Mesenchymal stem cell (in vitro differentiated cells and primary cell): Measurements from ENCODE around the gene AUTS2.

Experiments
- DNase-seq: peaks from one replicate; pipeline ENCODE4 v3.0.0-alpha.2; 2013
- H2AFZ ChIP-seq: one replicate; pipeline ENCODE4 v1.6.1; 2013; ENCODE audit warnings: low read depth, mild to moderate bottlenecking, control low read depth, inconsistent platforms, low read length, moderate library complexity
- H2AK5ac ChIP-seq: 2 replicates; pipeline ENCODE4 v1.6.1; 2013; ENCODE audit warnings: low read length, moderate library complexity, mild to moderate bottlenecking, inconsistent platforms; ENCODE audit not compliant: severe bottlenecking
- H2BK120ac ChIP-seq: one replicate; pipeline ENCODE4 v1.6.1; 2013; ENCODE audit warnings: low read depth, mild to moderate bottlenecking, inconsistent platforms, low read length, moderate library complexity
- H2BK12ac ChIP-seq, 2 experiments: one replicate each; pipeline ENCODE4 v1.6.1; 2013; ENCODE audit warnings: inconsistent platforms in 2 of 2, low read length in 2 of 2, mild to moderate bottlenecking in 2 of 2, moderate library complexity in 2 of 2, control low read depth in 1 of 2
- H2BK15ac ChIP-seq: one replicate; pipeline ENCODE4 v1.6.1; 2013; ENCODE audit warnings: mild to moderate bottlenecking, low read depth, inconsistent platforms; ENCODE audit not compliant: poor library complexity, severe bottlenecking
- H2BK5ac ChIP-seq: 2 replicates; pipeline ENCODE4 v1.6.1; 2013; ENCODE audit warnings: low read depth, mild to moderate bottlenecking, low read length, control low read depth, inconsistent platforms; ENCODE audit not compliant: poor library complexity, severe bottlenecking
- H3K14ac ChIP-seq, 2 experiments: one replicate each; pipeline ENCODE4 v1.6.1; 2013; ENCODE audit warnings: inconsistent platforms in 2 of 2, low read length in 2 of 2, control low read depth in 1 of 2, mild to moderate bottlenecking in 1 of 2, moderate library complexity in 1 of 2
- H3K18ac ChIP-seq, 2 experiments: one replicate each; pipeline ENCODE4 v1.6.1; 2013; ENCODE audit warnings: inconsistent platforms in 2 of 2, low read length in 2 of 2, control low read depth in 1 of 2, low read depth in 1 of 2, mild to moderate bottlenecking in 1 of 2
- H3K23ac ChIP-seq, 2 experiments: one replicate each; pipeline ENCODE4 v1.6.1; 2013; ENCODE audit warnings: inconsistent platforms in 2 of 2, low read length in 2 of 2, mild to moderate bottlenecking in 2 of 2, moderate library complexity in 2 of 2, control low read depth in 1 of 2
- H3K27ac ChIP-seq: 2 replicates; pipeline ENCODE4 v1.5.1; 2013; ENCODE audit warnings: mild to moderate bottlenecking, moderate library complexity, low read length, control low read depth, inconsistent platforms; ENCODE audit not compliant: poor library complexity, severe bottlenecking
- H3K27me3 ChIP-seq, 2 experiments: 2 replicates each; pipeline versions ENCODE4 v1.6.1 to v1.7.0; 2013; ENCODE audit warnings: low read length in 2 of 2, mild to moderate bottlenecking in 2 of 2, moderate library complexity in 2 of 2, control low read depth in 1 of 2, inconsistent platforms in 1 of 2; ENCODE audit not compliant: control insufficient read depth in 1 of 2, insufficient read depth in 1 of 2
- H3K36me3 ChIP-seq, 2 experiments: 2 replicates each; pipeline versions ENCODE4 v1.6.1 to v1.7.0; 2013; ENCODE audit warnings: low read length in 2 of 2, control low read depth in 1 of 2, inconsistent platforms in 1 of 2, low read depth in 1 of 2, mild to moderate bottlenecking in 1 of 2; ENCODE audit not compliant: insufficient read depth in 2 of 2, control insufficient read depth in 1 of 2
- H3K4ac ChIP-seq, 2 experiments: one replicate each; pipeline ENCODE4 v1.6.1; 2013; ENCODE audit warnings: inconsistent platforms in 2 of 2, low read length in 2 of 2, mild to moderate bottlenecking in 2 of 2, moderate library complexity in 2 of 2, control low read depth in 1 of 2, low read depth in 1 of 2
- H3K4me1 ChIP-seq: 2 replicates; pipeline ENCODE4 v1.6.1; 2013; ENCODE audit warnings: low read depth, low read length, control low read depth; ENCODE audit not compliant: control insufficient read depth, insufficient read depth
- H3K4me2 ChIP-seq: 2 replicates; pipeline ENCODE4 v1.6.1; 2013; ENCODE audit warnings: low read length, mild to moderate bottlenecking, inconsistent platforms; ENCODE audit not compliant: poor library complexity, severe bottlenecking
- H3K4me3 ChIP-seq, 2 experiments: 2 replicates each; pipeline versions ENCODE4 v1.5.1 to v1.7.0; 2013; ENCODE audit warnings: low read length in 2 of 2, mild to moderate bottlenecking in 2 of 2, control low read depth in 1 of 2, low read depth in 1 of 2; ENCODE audit not compliant: insufficient read depth in 1 of 2
- H3K79me1 ChIP-seq: replicated peaks from 2 replicates; pipeline ENCODE4 v1.6.1; 2013; ENCODE audit warnings: mild to moderate bottlenecking, control low read depth, low read length, inconsistent platforms; ENCODE audit not compliant: poor library complexity, severe bottlenecking
- H3K9ac ChIP-seq: 2 replicates; pipeline ENCODE4 v1.7.0; 2013; ENCODE audit warnings: mild to moderate bottlenecking, low read length, moderate library complexity
- H3K9me3 ChIP-seq: 2 replicates; pipeline ENCODE4 v1.7.0; 2013; ENCODE audit warnings: mild to moderate bottlenecking, low read length; ENCODE audit not compliant: control insufficient read depth
- H4K8ac ChIP-seq: one replicate; pipeline ENCODE4 v1.6.1; 2013; ENCODE audit warnings: inconsistent platforms, mild to moderate bottlenecking, low read length, moderate library complexity
- H4K91ac ChIP-seq: one replicate; pipeline ENCODE4 v1.6.1; 2013; ENCODE audit warnings: mild to moderate bottlenecking, low read length, inconsistent platforms
- WGBS: methylation state at CpG from one replicate; pipeline ENCODE4 v1.1.7; 2013; ENCODE audit warnings: mixed read lengths; 5-methylcytosine and 5-hydroxymethylcytosine counted together

The AUTS2 gene

DNA sequence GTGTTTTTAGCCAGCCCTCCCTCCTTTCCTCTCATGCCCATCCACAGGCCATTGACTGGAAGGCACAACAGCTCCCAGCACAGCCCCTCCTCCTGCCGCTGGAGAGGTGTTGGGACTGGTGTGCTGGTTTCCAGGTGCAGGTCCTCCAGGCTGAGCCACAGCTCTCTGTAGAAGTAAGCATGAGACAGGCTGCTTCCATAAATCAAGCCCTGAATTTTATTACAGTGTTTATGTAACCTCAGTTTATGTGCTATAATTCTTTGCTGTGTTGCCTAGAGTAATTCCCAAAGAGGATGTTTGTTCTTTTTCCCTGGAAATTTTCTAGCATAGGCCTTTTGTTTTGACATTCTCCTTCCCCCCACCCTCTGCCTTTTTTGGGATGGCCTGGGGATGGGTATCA is 445.8 kb downstream of the AUTS2 start:
- H2BK5ac ChIP-seq = no peak overlapping the region
- no peak overlapping the region for H3K18ac ChIP-seq
- H3K36me3 ChIP-seq = no peaks in the 10 kb centered on the region
- no peak overlapping the region for H2BK120ac ChIP-seq
- no peak overlapping the region for H2AFZ ChIP-seq
- H3K27me3 ChIP-seq = no peaks in the 10 kb centered on the region
- H3K9ac ChIP-seq = no peak overlapping the region
- no peak overlapping the region for H4K8ac ChIP-seq
- no peaks in the 10 kb centered on the region for H3K9me3 ChIP-seq
- WGBS = no CpG with 5 or more reads among the region's 1 CpG
- no peak overlapping the region for H3K4me3 ChIP-seq
- no peak overlapping the region for H2BK12ac ChIP-seq
- no peak overlapping the region for H3K27ac ChIP-seq
- no peak overlapping the region for H3K14ac ChIP-seq
- no peak overlapping the region for H2AK5ac ChIP-seq
- H3K4me1 ChIP-seq = no peaks in the 10 kb centered on the region
- no peak for DNase-seq
- H3K23ac ChIP-seq = no peak overlapping the region
- H3K79me1 ChIP-seq = peaks cover 11% of the 10 kb centered on the region
- no peak overlapping the region for H2BK15ac ChIP-seq
- H3K4me2 ChIP-seq = no peak overlapping the region
- no peak overlapping the region for H3K4ac ChIP-seq
- H4K91ac ChIP-seq = no peak overlapping the region

DNA sequence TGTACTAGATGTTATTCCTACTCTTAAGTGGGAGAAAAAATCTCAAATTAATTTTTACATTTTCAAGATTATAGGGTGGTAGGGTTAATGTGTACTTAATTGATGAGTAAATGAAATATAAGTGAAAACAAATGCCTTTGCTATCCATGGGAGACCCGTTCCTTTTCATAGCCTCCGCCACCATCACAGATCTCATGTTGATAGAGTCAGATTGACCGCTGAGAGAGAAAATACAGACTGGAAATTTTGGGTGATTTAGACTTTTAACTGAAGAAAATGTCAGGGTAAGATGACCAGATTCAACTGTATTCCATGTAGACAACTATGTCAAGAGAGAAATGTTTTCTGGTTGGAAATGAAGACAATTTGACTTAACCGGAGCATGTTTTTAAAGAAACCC is 446.2 kb downstream of the AUTS2 start:
- WGBS = 90% methylated on average over 3 of the region's 4 CpGs

DNA sequence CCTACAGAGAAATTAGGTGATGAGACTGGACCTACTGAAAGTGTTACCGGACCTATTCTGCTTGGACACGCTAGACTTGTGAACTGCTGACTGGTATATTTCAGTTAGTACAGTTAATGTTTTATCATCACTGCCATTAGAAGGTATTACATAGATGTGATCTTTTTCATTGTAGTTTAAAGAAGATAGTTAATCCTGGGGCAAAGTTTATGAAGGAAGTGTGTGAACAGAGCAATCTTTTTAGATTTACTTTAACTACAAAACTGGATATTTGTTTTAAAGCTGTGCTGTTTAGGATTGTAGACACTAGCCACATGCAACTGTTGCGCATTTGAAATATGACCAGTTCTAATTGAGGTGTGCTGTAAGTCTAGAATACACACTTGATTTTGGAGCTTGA is 446.7 kb downstream of the AUTS2 start:
- Histone ChIP-seq H3K4me3 (no peak overlapping the region), H3K27me3 (no peaks in the 10 kb centered on the region), H2AFZ (no peak overlapping the region), H3K4me2 (no peak overlapping the region), H3K14ac (no peak overlapping the region), H2BK5ac (no peak overlapping the region), H4K8ac (no peak overlapping the region), H3K9ac (no peak overlapping the region), H2BK15ac (no peak overlapping the region), H3K4ac (no peak overlapping the region), H3K36me3 (no peaks in the 10 kb centered on the region), H3K79me1 (peaks cover 11% of the 10 kb centered on the region), H3K4me1 (no peaks in the 10 kb centered on the region), H2BK120ac (no peak overlapping the region), H3K9me3 (no peaks in the 10 kb centered on the region), H2AK5ac (no peak overlapping the region), H3K18ac (no peak overlapping the region), H2BK12ac (no peak overlapping the region), H3K23ac (no peak overlapping the region), H4K91ac (no peak overlapping the region), H3K27ac (no peak overlapping the region)
- 91% methylated on average over 3 of the region's 3 CpGs for WGBS
- no peak for DNase-seq

More for the DNA sequence above, 446.2 kb downstream of the AUTS2 start:
- Histone ChIP-seq H2AFZ (no peak overlapping the region), H4K8ac (no peak overlapping the region), H3K9ac (no peak overlapping the region), H3K9me3 (no peaks in the 10 kb centered on the region), H3K27me3 (no peaks in the 10 kb centered on the region), H2BK120ac (no peak overlapping the region), H4K91ac (no peak overlapping the region), H2BK15ac (no peak overlapping the region), H2BK12ac (no peak overlapping the region), H3K23ac (no peak overlapping the region), H3K4me3 (no peak overlapping the region), H3K4ac (no peak overlapping the region), H2BK5ac (no peak overlapping the region), H3K27ac (no peak overlapping the region), H3K4me1 (no peaks in the 10 kb centered on the region), H3K18ac (no peak overlapping the region), H3K36me3 (no peaks in the 10 kb centered on the region), H3K4me2 (no peak overlapping the region), H3K14ac (no peak overlapping the region), H3K79me1 (peaks cover 11% of the 10 kb centered on the region), H2AK5ac (no peak overlapping the region)
- no peak for DNase-seq

DNA sequence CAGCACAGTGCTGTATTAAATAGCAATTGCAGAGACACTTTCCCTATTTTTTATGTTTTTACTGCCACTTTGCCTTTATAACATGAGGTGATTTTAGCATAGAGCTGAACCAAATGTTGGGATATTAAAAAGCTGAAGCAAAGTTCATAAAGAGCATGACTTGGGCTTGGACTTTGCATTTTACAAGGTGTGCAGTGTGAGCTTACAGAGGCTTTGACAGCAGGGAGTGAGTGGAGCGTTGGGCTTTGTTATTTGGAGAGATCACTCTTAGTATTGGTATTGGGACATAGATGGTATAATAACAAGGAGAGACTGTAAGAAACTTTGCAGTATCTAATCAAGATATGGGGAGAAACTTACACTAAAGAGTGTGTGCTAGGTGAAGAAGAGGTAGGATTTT is 449.1 kb downstream of the AUTS2 start:
- Histone ChIP-seq H2BK120ac (no peak overlapping the region), H2AK5ac (no peak overlapping the region), H3K79me1 (peaks cover 9% of the 10 kb centered on the region), H3K27me3 (no peaks in the 10 kb centered on the region), H3K27ac (no peak overlapping the region), H3K4me2 (no peak overlapping the region), H3K18ac (no peak overlapping the region), H3K4me1 (no peaks in the 10 kb centered on the region), H3K9ac (no peak overlapping the region), H3K14ac (no peak overlapping the region), H2AFZ (no peak overlapping the region), H2BK15ac (no peak overlapping the region), H3K36me3 (no peaks in the 10 kb centered on the region), H3K4me3 (no peak overlapping the region), H4K91ac (no peak overlapping the region), H4K8ac (no peak overlapping the region), H3K4ac (no peak overlapping the region), H3K9me3 (no peaks in the 10 kb centered on the region), H2BK5ac (no peak overlapping the region), H2BK12ac (no peak overlapping the region), H3K23ac (no peak overlapping the region)
- no peak for DNase-seq
- WGBS = 84% methylated on average over 1 of the region's 1 CpG
